Activated T-cell treated with anti-CD3 and anti-CD28 coated beads, Interleukin-2, amount 50 U/mL, for 1 hour (primary cell): Measurements from ENCODE around the gene ARID1B.

Source experiments
- DNase-seq: peaks from one replicate; pipeline ENCODE4 v3.0.0-alpha.2; 2020

ARID1B gene

GRCh38 chr6:156946370-156946936 lies 169.3 kb downstream of the ARID1B start:
- DNase-seq, result no peak

- DNase-seq, result no peak
These were observed 171.1 kb downstream of the ARID1B start for GRCh38 chr6:156948277-156948676.

GRCh38 chr6:156948807-156949206 lies 171.6 kb downstream of the ARID1B start:
- no peak for DNase-seq

GRCh38 chr6:156949376-156949775 lies 172.2 kb downstream of the ARID1B start:
- DNase-seq, result no peak

- DNase-seq, result no peak
These were observed 172.9 kb downstream of the ARID1B start for GRCh38 chr6:156950084-156950483.

- DNase-seq, result no peak
These were observed 173.4 kb downstream of the ARID1B start for GRCh38 chr6:156950531-156950930.

- DNase-seq, result no peak
These were observed 175.2 kb downstream of the ARID1B start for GRCh38 chr6:156952401-156952800.

- DNase-seq, result no peak
These were observed 175.9 kb downstream of the ARID1B start for GRCh38 chr6:156953127-156953478.

GRCh38 chr6:156953479-156954146 lies 176.4 kb downstream of the ARID1B start:
- no peak for DNase-seq

GRCh38 chr6:156954191-156954590 lies 177.0 kb downstream of the ARID1B start:
- no peak for DNase-seq

GRCh38 chr6:156954816-156955215 lies 177.6 kb downstream of the ARID1B start:
- no peak for DNase-seq

GRCh38 chr6:156955494-156956183 lies 178.5 kb downstream of the ARID1B start:
- no peak for DNase-seq

- no peak for DNase-seq
These were observed 179.1 kb downstream of the ARID1B start for GRCh38 chr6:156956286-156956685.

GRCh38 chr6:156957931-156958547 lies 180.9 kb downstream of the ARID1B start:
- no peak for DNase-seq

GRCh38 chr6:156960525-156960924 lies 183.3 kb downstream of the ARID1B start:
- DNase-seq, result no peak

GRCh38 chr6:156961282-156961892 lies 184.2 kb downstream of the ARID1B start:
- no peak for DNase-seq

GRCh38 chr6:156963712-156964700 lies 186.8 kb downstream of the ARID1B start:
- DNase-seq, result no peak

GRCh38 chr6:156967852-156968251 lies 190.7 kb downstream of the ARID1B start:
- no peak for DNase-seq

- DNase-seq, result no peak
These were observed 192.1 kb downstream of the ARID1B start for GRCh38 chr6:156969233-156969632.

GRCh38 chr6:156970595-156971112 lies 193.5 kb downstream of the ARID1B start:
- DNase-seq, result no peak

- no peak for DNase-seq
These were observed 194.1 kb downstream of the ARID1B start for GRCh38 chr6:156971153-156971885.
